Erythroblast (primary cell): ENCODE measurements around the gene ERC2.

Source experiments
- GATA1 ChIP-seq: IDR thresholded peaks from 2 replicates; pipeline ENCODE4 v1.6.1; 2011; ENCODE audit warnings: low read depth, mild to moderate bottlenecking, control low read depth, low read length, moderate library complexity
- POLR2A ChIP-seq: IDR thresholded peaks from 2 replicates; pipeline ENCODE4 v1.6.1; 2011; ENCODE audit warnings: mild to moderate bottlenecking, low read length

DNA sequence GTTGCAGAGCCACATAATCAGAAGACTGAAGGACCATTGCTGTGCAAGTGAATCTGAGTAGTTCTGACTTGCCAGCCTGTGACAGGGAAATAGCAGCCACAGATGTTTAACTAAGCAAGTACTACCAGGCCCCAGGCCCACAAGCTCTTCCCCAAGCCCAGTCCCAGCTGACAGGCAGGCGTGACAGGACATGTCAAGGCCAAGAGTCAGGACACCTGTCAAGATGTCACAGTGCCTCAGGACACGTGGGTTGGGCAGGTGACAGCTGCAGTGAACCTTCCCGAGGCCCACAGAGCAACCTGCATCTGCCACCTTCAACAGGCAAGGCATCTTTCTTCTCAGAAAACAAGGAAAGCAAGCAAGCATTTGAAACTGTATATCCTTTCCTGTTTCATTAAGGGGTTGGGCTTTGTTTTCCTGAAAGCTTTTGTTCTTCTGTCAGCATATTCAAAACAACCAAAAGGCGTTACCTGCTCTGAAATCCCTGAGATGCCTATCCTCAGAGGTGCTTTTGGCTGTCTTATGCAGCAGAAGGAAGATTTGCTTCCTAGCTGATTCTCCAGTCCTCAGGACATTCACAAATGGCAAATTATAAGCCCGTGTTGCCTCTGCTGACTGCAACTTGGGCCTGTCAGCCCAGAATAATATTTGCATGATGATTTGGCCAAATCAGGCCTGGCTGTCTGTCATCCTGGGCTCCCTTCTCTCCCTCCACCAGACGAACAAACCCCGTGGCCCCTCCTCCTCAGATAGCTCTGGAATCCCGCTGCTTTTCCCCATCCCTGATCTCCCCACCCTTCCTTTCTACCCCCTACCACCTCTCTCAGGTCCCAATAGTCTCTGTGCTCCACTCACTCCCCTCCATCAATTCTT, 809.3 kb downstream of the ERC2 start:
- TF ChIP-seq POLR2A: no peak
- TF ChIP-seq GATA1: no peak
